NOMO-1 treated with DMSO at 0.1 percent for 48 hours (cell line): ENCODE measurements around the gene FAM120A.

Source experiments
- DNase-seq: peaks from one replicate; lab custom pipeline; 2025; ENCODE audit not compliant: unreplicated experiment; lab: John Stamatoyannopoulos, UW

The FAM120A gene

DNA sequence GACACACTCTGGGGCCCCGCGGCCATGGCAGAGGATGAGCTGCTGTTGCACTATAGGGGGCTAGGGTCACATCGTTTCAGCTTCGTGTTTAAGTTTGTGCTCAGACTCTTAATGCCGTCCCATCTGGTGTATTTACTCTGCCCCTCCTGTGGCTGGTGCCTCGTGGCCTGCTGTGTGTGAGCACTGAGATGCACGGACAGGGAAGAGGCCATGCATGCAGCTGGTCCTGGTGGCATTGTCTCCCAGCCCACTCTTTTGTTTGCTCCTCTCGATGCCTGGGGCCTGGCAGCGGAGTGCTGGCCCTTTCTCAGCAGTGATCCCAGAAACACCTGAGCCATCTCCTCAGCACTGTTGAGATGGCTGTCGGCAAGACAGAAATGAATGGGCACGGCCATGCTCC is 94.9 kb downstream of the FAM120A start:
- DNase-seq, result no peak

DNA sequence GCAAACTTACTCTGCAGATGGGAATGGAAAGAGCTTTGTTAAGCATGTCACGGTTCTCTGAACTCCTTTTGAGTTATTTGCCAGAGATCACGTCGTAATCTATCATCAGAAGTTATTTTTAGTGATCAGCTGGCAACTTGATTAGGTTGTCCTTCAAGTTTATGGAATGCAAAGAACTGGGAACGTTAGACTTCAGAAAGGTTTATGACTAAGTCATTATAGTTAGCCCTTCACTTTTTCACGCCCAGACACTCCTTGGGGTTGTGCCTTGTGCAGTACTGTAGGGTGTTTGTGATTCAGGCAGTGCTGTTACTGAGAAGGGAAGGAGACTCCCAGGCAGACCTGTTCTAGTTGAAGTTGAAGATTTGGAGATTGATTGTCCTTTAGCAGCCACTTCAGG is 98.1 kb downstream of the FAM120A start:
- no peak for DNase-seq

DNA sequence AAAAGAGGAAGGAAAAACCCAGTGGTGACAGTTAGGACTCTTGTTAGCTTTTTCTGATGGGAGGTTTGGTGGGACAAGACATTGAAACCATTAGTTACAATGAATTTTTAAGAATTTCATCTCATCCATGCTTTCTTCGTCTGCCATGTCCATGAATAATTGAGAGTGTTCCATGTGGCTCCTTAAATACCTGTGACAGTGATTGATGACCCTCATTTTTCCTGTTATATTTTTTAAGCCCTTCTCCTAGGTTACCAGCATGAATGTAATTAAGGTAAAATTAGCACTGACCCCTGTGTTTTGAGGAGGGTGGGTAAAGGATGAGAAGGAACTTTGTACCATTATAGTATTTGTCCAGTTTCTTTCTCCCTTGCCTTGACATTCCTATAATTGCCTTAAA is 101.4 kb downstream of the FAM120A start:
- no peak for DNase-seq

GRCh38 chr9:93555370-93555769 is 103.9 kb downstream of the FAM120A start:
- DNase-seq, result no peak

- DNase-seq, result no peak
Measured at GRCh38 chr9:93557366-93558137, 106.1 kb downstream of the FAM120A start.

DNA sequence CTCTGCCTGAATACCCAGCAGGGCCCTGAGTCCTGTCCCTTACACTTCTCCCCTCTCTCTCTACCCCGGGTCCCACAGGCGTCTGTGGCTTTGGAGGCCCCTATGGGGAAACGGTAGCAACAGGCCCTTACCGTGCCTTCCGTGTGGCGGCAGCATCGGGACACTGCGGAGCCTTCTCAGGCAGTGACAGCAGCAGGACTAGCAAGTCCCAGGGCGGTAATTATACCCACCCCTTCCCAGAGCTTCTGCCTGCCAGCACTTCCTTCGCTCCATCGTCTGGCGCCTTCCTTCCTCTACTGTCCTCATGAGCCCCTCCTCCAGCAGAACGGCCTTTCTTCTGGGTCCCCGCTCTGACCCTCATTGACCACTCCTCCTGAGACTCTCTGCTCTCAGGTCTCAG is 107.0 kb downstream of the FAM120A start:
- no peak for DNase-seq

GRCh38 chr9:93560991-93561390 is 109.5 kb downstream of the FAM120A start:
- DNase-seq, result no peak

GRCh38 chr9:93562157-93562556 is 110.7 kb downstream of the FAM120A start:
- no peak for DNase-seq

DNA sequence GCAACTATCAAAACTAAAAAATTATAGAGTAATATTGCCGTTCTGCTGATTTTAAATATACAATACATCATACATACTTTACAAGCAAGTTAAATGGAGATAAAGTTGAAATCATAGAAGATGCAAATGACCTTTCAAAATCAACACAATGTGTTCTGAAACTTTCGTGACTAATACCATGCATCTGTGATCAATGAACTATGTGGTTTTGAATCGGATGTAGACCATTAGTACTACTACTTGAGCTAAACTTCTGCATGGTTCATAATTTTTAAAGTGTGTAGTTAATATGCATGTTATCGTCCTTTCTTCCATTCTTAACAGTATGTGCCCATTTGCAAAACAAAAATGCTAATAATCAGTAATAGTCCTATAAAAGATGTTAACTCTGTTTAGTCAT is 113.6 kb downstream of the FAM120A start:
- DNase-seq, result no peak

DNA sequence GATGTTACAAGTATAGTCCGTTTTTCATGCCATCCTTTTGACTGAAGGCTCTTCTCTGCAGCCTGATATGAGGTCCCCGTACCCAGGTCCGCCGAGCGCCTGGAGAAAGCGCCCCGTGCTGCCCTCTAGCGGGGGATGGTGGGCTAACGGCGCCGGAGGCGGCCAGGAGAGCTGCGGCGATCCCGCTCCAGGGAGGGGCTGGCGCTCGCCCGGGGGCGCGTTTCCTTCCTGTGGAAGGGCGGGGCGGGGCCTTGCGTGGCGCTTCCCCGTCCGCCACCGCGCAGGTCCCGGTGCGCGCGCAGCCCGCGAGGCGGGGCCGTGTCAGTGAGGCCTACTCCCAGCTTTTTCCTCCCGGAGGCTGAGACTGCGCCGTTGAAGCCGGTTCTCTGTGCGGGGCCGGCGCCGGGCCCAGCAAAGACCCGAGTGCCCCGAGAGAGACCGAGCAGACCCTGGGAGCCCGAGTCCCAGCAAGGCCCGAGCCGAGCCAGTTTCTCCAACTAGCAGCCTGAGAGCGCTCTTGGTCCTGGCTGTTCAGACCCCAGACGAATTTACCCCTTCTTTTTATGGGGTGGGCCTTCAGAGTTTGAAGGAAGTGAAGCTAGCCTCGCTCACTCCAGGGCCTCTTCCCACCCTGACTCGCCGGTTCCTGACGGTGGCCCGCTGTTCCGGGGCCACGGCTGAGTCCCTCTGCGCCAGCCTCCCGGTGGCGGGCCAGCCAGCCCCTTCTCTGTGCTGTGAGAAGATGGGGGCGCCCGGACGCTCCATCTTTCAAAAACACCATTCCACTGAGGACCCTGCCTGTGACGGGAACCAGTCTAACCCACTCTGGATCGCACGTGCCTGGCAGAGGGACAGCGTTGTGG is 115.2 kb downstream of the FAM120A start:
- DNase-seq, result peak; percentile 96

- DNase-seq, result no peak
Measured at GRCh38 chr9:93567271-93567959, 115.9 kb downstream of the FAM120A start.

- no peak for DNase-seq
Measured at GRCh38 chr9:93568169-93568568, 116.7 kb downstream of the FAM120A start.

DNA sequence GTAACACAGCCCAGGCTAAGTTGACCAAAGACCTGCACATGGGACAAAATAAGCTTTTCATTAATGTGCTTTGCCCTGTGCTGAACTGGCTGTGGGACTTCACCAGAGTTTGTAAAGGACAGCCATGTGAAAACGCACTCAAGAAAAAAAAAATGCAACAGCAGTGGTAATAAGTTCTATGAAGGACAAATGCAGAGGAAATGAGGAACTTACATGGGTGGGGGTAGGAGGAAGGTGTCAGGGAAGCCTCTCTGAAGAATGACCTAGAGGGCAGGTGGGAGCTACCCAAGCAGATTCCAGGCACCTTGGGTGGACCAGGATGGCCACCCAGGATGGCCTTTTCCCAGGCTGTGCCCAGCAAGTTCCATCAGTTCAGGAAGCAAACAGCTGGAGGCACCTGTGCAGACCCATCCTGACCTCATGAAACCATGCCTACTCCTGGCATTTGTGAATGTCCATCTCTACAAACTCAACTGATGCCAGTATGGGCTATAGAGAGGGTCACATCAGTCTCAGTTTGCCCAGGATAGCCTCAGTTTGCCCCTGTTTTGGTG is 118.2 kb downstream of the FAM120A start:
- peak; percentile 57 for DNase-seq

GRCh38 chr9:93572221-93572620 is 120.7 kb downstream of the FAM120A start:
- no peak for DNase-seq

DNA sequence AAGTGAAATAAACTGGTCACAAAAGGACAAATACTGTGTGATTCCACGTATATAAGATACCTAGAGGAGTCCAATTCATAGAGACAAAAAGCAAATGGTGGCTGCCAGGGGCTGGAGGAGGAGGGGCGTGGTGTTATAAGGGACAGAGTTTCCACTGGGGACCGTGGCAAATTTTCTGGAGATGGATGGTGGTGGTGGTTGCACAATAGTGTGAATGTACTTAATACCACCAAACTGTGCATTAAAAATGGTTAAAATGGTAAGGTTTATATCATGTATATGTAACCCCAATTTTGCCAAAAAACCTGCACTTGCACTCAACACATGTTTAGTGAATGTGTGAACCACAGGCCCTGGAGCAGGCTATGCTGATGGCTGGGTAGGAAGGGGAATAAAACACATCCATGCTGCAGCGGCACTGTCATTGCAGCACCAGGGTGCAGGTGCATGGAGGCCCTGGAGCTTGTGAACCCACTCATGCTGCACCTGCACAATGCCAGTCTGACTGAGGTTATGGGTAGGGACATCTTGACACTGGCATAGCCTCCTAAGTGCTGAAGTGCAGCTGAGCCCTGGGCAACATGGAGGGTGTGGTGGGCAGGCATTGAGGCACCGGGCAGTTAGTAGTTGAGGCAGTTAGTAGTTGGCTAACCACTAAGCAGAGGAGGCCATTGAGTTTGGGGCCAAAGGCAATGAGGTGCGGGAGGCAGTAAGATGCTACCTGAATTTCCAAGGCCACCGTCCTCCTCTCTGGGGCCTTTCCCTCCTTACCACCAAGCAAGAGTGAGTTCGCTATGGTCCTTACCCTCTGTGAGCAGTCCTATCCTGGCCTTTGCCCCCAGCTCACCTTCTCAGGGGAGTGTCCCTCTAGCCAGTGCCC is 121.4 kb downstream of the FAM120A start:
- no peak for DNase-seq

DNA sequence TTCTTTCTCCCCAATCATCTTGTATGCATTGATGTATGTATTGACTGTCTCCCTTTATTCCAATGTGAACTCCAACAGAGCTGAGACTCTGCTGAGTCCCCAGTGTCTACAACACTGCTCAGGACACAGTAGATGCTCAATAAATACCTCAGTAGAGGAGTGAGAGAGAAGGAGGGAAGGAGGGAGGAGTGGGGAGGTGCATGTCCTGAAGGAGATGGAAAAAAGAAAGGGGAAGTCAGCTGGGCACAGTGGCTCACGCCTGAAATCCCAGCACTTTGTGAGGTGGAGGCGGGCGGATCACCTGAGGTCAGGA is 122.0 kb downstream of the FAM120A start:
- DNase-seq, result no peak

DNA sequence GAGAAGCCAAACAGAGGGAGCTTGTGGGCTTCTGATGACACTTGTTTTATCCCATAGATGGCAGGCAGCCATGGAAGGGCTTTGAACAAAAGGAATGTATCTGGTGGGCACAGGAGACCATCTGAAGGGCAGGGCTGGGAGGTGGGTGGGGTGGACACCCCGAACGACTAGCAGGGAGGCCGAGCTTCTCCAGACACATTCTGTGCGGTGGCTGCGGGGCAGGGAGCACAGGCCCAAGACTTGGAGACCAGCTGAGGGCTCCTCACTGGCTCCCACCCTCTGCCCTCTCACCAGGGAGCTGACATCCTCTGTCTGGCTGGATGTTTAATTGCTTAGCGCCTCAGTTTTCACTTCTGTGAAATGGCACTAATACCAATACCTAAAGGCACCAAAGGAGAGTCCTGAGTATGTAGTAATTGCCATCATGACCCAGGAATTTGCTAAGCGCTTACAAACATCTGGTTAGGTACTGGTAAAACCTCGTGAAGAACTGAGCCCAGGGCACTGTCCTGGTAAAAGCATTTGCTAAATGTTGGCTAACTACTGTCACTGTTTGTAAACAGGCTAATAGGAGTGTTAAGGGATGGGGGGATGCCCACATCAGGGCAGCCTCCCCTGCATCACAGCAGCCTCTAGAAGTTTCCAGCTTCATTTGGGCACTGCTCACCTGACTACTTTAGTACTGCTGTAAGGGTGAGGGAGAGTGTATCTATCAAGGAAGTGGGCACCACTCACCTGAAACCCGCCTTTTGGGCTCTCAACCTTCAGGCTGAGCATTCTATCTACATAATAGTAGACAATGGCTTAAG is 122.8 kb downstream of the FAM120A start:
- no peak for DNase-seq

GRCh38 chr9:93574900-93575795 is 123.7 kb downstream of the FAM120A start:
- no peak for DNase-seq

- peak; percentile 55 for DNase-seq
Measured at GRCh38 chr9:93575796-93576257, 124.3 kb downstream of the FAM120A start.
